ENCODE measurements around the gene DDX41.

Gene DDX41

GRCh38 chr5:177467436-177467835 lies 49.3 kb downstream of the DDX41 start:
- no peak for DNase-seq

- no peak for DNase-seq
Measured at GRCh38 chr5:177466861-177467260, 49.9 kb downstream of the DDX41 start.

DNA sequence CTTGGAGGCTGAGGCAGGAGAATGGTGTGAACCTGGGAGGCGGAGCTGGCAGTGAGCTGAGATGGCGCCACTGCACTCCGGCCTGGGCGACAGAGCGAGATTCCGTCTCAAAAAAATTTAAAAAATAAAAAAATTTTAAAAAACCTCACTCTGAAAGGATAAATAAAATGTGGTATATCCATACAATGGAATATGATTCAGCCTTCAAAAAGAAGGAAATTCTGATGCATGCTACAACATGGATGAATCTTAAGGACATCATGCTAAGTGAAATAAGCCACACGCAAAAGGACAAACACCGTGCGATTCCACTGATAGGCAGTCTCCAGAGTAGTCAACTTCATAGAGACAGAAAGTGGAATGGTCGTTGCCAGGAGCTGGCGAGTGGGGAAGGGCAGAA lies 51.7 kb downstream of the DDX41 start:
- DNase-seq: no peak

GRCh38 chr5:177462021-177462670 lies 54.6 kb downstream of the DDX41 start:
- no peak for DNase-seq

Data from CD4-positive, alpha-beta T cell treated with Interleukin-10 for 1 hour (primary cell).